ENCODE measurements around the gene ADARB1. TPM values are rescaled to one million over a fixed set of nuclear protein-coding genes. Genes with fewer than 3 reads are reported as not detected.

The ADARB1 gene
- polyA plus RNA-seq, 1 experiment = 25.3 TPM

- no peak for DNase-seq (ENCODE audit: low read depth, low spot score)
- Histone ChIP-seq H3K27ac (ENCODE audit: low read depth, low read length) (no peak overlapping the region), H3K4me3 (ENCODE audit: low read depth, low read length) (no peak overlapping the region), H3K9me3 (ENCODE audit: control insufficient read depth, insufficient read depth, low read length) (no peaks in the 10 kb centered on the region), H3K27me3 (ENCODE audit: control insufficient read depth, insufficient read depth, low read length) (no peaks in the 10 kb centered on the region)
- CTCF ChIA-PET = interaction anchor here (1.2 to 4.3 kb wide), 2 partner anchors 27 to 28 kb away, joined by 3 to 21 read pairs; no protein-coding TSS in a partner anchor
- TF ChIP-seq CTCF (IDR thresholded peaks at IDR 0.05; ENCODE audit: low read depth, low read length) = no peak
- POLR2A ChIA-PET = no interaction called here
Measured at GRCh38 chr21:45169001-45169400, 94.6 kb downstream of the ADARB1 start.

- no peak overlapping the region for H3K27ac ChIP-seq (ENCODE audit: low read depth, low read length)
- H3K4me3 ChIP-seq (ENCODE audit: low read depth, low read length) = no peak overlapping the region
- POLR2A ChIA-PET = interaction anchor here (0.5 kb wide), 1 partner anchor 19 kb away, joined by 3 read pairs; no protein-coding TSS in a partner anchor
- no peak for TF ChIP-seq CTCF (IDR thresholded peaks at IDR 0.05; ENCODE audit: low read depth, low read length)
- CTCF ChIA-PET = interaction anchor here (4.3 kb wide), 1 partner anchor 29 kb away, joined by 21 read pairs; no protein-coding TSS in a partner anchor
- no peak for DNase-seq (ENCODE audit: low read depth, low spot score)
- H3K9me3 ChIP-seq (ENCODE audit: control insufficient read depth, insufficient read depth, low read length) = no peaks in the 10 kb centered on the region
- H3K27me3 ChIP-seq (ENCODE audit: control insufficient read depth, insufficient read depth, low read length) = no peaks in the 10 kb centered on the region
Measured at GRCh38 chr21:45169682-45170081, 95.3 kb downstream of the ADARB1 start.

- Histone ChIP-seq H3K27me3 (ENCODE audit: control insufficient read depth, insufficient read depth, low read length) (no peaks in the 10 kb centered on the region), H3K9me3 (ENCODE audit: control insufficient read depth, insufficient read depth, low read length) (no peaks in the 10 kb centered on the region), H3K27ac (ENCODE audit: low read depth, low read length) (no peak overlapping the region), H3K4me3 (ENCODE audit: low read depth, low read length) (no peak overlapping the region)
- TF ChIP-seq CTCF (IDR thresholded peaks at IDR 0.05; ENCODE audit: low read depth, low read length) = no peak
- DNase-seq (ENCODE audit: low read depth, low spot score) = no peak
- CTCF ChIA-PET = no interaction called here
- POLR2A ChIA-PET = no interaction called here
Measured at GRCh38 chr21:45170987-45171386, 96.6 kb downstream of the ADARB1 start.

- no peaks in the 10 kb centered on the region for H3K27me3 ChIP-seq (ENCODE audit: control insufficient read depth, insufficient read depth, low read length)
- ChIA-PET CTCF (interaction anchor here (1.5 kb wide), 1 partner anchor 35 kb away, joined by 3 read pairs; no protein-coding TSS in a partner anchor), POLR2A (no interaction called here)
- no peak overlapping the region for H3K27ac ChIP-seq (ENCODE audit: low read depth, low read length)
- no peak for DNase-seq (ENCODE audit: low read depth, low spot score)
- H3K9me3 ChIP-seq (ENCODE audit: control insufficient read depth, insufficient read depth, low read length) = no peaks in the 10 kb centered on the region
- TF ChIP-seq CTCF (IDR thresholded peaks at IDR 0.05; ENCODE audit: low read depth, low read length) = no peak
- no peak overlapping the region for H3K4me3 ChIP-seq (ENCODE audit: low read depth, low read length)
Measured at GRCh38 chr21:45172420-45172819, 98.0 kb downstream of the ADARB1 start.

- POLR2A ChIA-PET = no interaction called here
- CTCF ChIA-PET = interaction anchor here (0.9 kb wide), 1 partner anchor 225 kb away, joined by 3 read pairs; no protein-coding TSS in a partner anchor
Measured at GRCh38 chr21:45175326-45176095, 101.1 kb downstream of the ADARB1 start.

More at GRCh38 chr21:45175326-45176095, 101.1 kb downstream of the ADARB1 start:
- DNase-seq (ENCODE audit: low read depth, low spot score) = no peak
- no peaks in the 10 kb centered on the region for H3K27me3 ChIP-seq (ENCODE audit: control insufficient read depth, insufficient read depth, low read length)
- H3K4me3 ChIP-seq (ENCODE audit: low read depth, low read length) = no peak overlapping the region
- no peaks in the 10 kb centered on the region for H3K9me3 ChIP-seq (ENCODE audit: control insufficient read depth, insufficient read depth, low read length)
- TF ChIP-seq CTCF (IDR thresholded peaks at IDR 0.05; ENCODE audit: low read depth, low read length) = no peak
- H3K27ac ChIP-seq (ENCODE audit: low read depth, low read length) = no peak overlapping the region

Measured in AG04450 (cell line).